ENCODE measurements around the gene C5AR2.
"Not testable (repeated sequence)": the region's sequence is repeated elsewhere in the genome, so short reads cannot be mapped to it uniquely, and the experiment has no call there.

C5AR2 gene

GRCh38 chr19:47363758-47364531 lies 32.0 kb downstream of the C5AR2 start:
- no peak for DNase-seq

DNA sequence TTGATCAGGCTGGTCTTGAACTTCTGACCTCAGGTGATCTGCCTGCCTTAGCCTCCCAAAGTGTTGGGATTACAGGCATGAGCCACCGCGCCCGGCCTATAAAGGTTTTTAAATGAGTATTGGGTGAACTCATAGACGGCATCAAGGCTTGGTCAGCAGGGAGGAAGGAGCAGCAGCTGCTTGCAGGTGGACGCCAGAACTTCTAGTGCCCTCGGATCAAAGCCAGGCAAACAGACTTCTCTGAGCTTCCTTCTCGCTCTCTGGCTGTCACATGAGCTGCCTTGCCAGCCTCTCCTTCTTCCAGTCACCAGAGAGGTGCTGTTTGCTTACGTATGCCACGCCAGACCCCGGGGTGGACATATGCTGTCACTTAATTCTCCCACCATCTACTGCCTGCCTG lies 33.5 kb downstream of the C5AR2 start:
- DNase-seq: not testable (repeated sequence)

GRCh38 chr19:47370045-47370611 lies 38.2 kb downstream of the C5AR2 start:
- peak; percentile 11 for DNase-seq

- no peak for DNase-seq
Measured at GRCh38 chr19:47371261-47371660, 39.3 kb downstream of the C5AR2 start.

- no peak for DNase-seq
Measured at GRCh38 chr19:47372603-47373002, 40.6 kb downstream of the C5AR2 start.

DNA sequence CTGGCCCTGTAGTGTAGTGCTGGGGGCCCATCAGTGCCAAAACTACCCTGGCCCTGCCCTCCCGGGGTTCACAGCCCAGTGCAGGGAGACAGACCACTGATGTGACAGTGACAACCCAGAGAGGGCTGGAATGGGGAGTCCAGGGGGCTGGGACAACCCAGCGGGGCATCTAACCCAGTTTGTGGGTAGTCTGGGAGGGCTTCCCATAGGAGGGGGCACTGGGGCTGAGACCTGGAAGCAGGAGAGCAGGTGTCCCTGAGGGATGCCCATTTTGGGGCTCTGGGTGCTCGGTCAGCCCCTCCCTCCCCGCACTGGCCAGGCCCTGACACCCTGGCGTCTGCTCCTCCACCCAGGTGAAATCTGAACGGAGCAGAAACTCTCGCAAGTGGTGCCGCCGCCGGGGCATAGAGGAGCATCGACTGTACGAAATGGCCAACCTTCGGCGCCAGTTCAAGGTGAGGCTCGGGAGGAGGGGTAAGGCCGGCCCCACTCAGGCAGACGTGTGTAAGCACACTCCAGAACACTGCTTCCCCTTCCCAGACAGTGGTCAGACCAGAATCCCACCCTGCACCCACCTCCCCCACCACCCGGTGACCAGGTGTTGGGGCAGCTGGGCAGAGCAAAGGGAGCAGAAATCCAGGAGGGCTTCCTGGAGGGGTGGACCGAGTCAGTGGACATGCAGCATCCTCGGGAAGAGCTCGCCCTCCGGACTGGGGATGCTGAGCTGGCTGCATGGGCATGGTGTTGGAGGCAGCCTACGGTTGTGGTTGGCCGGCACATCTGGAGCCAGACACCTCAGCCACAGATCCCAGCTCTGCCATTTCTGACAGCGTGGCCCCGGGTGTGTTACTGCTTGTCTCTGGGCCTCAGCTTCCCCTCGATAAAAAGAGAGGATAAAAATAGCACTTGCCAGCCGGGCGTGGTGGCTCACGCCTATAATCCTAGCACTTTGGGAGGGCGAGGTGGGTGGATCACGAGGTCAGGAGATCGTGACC lies 41.6 kb downstream of the C5AR2 start:
- no peak for DNase-seq

DNA sequence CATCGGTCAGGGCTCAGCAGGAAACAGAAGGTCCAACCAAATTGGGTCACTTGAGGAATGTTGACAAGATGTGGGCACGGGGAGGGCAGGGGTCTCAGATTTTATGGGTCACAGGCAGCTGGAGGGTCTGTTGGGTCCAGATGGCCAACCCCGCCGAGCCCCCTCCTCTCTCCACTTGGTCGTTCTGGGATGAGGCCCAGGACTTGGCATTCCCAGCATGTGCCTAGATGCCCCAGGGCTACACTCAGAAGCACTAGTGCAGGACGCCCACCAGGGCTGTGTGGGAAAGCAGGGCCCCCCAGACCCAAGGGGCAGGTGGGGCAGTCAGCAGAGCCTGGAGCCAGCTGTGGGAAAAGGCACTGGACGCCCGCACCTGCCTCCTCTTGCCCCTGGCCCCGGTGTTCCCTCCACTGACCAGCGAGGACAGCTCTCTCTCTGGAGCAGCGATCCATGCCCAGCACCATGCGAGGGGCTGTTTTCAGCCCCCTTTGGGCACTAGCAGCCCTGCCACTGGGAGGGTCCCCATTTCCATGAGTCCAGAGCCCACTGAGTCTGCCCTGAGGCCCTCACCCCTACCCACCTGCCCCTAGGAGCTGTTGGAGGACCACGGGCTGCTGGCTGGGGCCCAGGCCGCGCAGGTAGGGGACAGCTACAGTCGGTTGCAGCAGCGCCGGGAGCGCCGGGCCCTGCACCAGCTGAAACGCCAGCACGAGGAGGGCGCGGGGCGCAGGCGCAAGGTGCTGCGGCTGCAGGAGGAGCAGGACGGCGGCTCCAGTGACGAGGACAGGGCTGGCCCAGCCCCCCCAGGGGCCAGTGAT lies 43.1 kb downstream of the C5AR2 start:
- no peak for DNase-seq

GRCh38 chr19:47375694-47376588 lies 44.0 kb downstream of the C5AR2 start:
- no peak for DNase-seq

DNA sequence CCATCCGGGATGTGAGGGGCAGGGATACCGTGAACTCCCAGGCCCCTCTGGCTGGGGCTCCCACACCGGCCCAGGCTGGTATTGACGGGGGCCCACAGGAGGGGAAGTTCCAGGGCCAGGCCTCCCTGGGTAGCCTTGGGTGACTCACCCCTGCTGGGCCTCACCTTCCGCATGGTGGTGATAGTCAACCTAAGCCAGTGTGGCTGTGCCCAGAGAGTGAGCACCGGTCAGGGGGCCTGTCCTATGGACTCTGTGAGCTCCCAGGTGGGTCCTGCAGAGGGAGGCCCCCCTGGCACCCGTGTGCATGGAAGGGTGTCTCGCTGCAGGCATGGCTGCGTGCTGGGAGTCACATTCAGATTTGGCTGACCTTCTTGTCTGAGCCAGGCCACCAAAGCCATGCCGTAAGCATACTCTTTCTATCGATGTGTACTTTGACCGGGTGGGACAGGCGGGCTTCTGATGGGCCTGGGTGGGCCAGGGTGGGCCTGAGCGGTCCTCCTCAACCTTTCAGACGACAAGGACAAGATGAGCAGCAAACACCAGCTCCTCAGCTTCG lies 44.7 kb downstream of the C5AR2 start:
- no peak for DNase-seq

- DNase-seq: no peak
Measured at GRCh38 chr19:47377208-47377701, 45.3 kb downstream of the C5AR2 start.

DNA sequence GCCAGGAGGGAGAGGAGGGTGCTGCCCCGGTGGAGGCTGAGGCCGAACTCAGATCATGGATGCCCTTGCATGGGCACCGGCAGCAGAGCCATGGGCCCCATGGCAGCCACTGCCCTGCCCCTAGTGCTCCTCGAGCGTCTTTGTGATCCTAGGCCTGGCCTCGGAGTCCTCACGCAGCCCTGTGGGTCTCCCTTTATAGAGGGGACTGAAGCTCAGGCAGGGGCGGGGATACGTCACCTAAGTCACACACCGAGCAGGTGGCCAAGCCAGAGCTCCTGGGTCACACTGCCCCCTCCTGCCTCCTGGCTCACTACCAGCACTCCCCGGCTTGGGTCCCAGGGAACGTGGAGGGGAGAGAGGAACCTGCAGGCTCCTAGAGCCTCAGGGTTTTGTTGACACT lies 45.8 kb downstream of the C5AR2 start:
- no peak for DNase-seq

DNA sequence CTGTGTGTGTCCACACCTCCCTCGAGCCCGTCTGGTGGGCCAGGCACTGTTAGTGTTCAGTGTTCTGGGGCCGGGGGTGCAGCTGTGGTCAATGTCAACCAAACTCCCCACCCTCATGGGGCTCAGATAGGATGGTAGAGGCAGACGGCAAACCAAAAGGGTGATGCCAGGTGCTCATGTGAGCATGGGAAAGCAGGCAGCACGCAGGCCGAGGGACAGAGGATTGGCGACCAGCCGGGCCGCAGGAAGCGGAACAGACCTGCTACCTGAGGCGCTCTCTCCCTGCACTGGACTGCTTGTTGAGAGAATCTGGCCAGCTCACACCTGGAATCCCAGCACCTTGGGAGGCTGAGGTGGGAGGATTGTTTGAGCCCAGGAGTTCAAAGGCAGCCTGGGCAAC lies 46.3 kb downstream of the C5AR2 start:
- DNase-seq: no peak

- no peak for DNase-seq
Measured at GRCh38 chr19:47379381-47379938, 47.5 kb downstream of the C5AR2 start.

DNA sequence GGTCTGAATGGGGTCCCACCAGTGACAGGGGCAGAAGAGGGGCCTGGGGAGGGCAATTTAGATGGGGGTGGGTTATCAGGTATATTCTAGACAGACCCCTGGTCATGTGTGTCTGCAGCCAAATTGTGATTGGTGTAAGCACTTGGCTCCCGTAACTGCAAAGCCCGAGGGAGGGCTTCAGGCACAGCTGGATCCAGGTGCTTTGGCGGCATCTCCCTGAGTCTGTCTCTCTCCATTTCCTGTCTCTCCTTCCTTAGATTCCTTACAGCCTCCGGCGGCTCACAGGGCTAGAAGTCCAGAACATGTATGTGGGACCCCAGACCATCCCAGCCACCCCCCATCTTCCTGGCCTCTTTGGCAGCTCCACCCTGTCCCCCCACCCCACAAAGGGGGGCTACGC lies 48.6 kb downstream of the C5AR2 start:
- DNase-seq: no peak

- no peak for DNase-seq
Measured at GRCh38 chr19:47381121-47381520, 49.1 kb downstream of the C5AR2 start.

- no peak for DNase-seq
Measured at GRCh38 chr19:47381653-47382279, 49.8 kb downstream of the C5AR2 start.

- not testable (repeated sequence) for DNase-seq
Measured at GRCh38 chr19:47383890-47384289, 51.9 kb downstream of the C5AR2 start.

DNA sequence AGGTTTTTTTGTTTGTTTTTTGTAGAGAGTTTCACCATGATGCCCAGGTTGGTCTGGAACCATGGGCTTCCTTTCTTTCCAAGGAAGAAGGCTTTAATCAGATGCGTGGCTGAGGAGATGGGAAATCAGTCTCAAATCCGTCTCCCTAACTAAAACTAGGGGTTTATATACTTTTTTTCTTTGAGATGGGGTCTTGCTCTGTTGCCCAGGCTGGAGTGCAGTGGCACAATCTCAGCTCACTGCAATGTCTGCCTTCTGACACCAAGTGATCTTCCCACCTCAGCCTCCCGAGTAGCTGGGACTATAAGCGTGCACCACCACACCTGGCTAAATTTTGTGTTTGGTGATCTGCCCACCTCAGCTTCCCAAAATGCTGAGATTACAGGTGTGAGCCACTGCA lies 52.6 kb downstream of the C5AR2 start:
- not testable (repeated sequence) for DNase-seq

- DNase-seq: not testable (repeated sequence)
Measured at GRCh38 chr19:47386582-47386981, 54.6 kb downstream of the C5AR2 start.

GRCh38 chr19:47387623-47388022 lies 55.6 kb downstream of the C5AR2 start:
- not testable (repeated sequence) for DNase-seq

Measured in T1000 (cell line).